Natural killer cell treated with Interleukin-12 subunit alpha and Interleukin-12 subunit beta and Interleukin-15 and Interleukin-18, amount 100 ng/mL, for 72 hours (primary cell): ENCODE data around the gene MEGF6. TPM values are rescaled to one million over a fixed set of nuclear protein-coding genes. Genes with fewer than 3 reads are reported as not detected.

Experiments used
- ATAC-seq, 2 donors: fragments of 150-1000 bp; cut with Tn5 transposase in 1 of 2; sonication (Bioruptor Pico), chemical (Tn5 transposase) in 1 of 2; 2 replicates each; pipeline ENCODE4 v1.10.0; 2021
- DNase-seq: peaks from one replicate; pipeline ENCODE4 v3.0.0; 2022; ENCODE audit warnings: low spot score
- H3K27ac Mint-ChIP-seq, 2 donors: 1 replicate in 1 of 2; 2 replicates in 1 of 2; pipeline ENCODE4 v1.8.0; 2022; ENCODE audit warnings: mixed read lengths in 2 of 2, mild to moderate bottlenecking in 1 of 2, moderate library complexity in 1 of 2
- H3K27me3 Mint-ChIP-seq, 2 donors: 1 replicate in 1 of 2; 2 replicates in 1 of 2; pipeline ENCODE4 v1.8.0; 2022; ENCODE audit warnings: mixed read lengths in 2 of 2
- H3K36me3 Mint-ChIP-seq: one replicate; pipeline ENCODE4 v1.8.0; 2022; ENCODE audit warnings: mixed read lengths
- H3K4me1 Mint-ChIP-seq, 2 donors: 1 replicate in 1 of 2; 2 replicates in 1 of 2; pipeline ENCODE4 v1.8.0; 2022; ENCODE audit warnings: low read depth in 2 of 2, mixed read lengths in 2 of 2, mild to moderate bottlenecking in 1 of 2
- H3K4me3 Mint-ChIP-seq: one replicate; pipeline ENCODE4 v1.8.0; 2022; ENCODE audit warnings: mixed read lengths
- H3K9me3 Mint-ChIP-seq: 2 replicates; pipeline ENCODE4 v1.8.0; 2022; ENCODE audit warnings: mixed read lengths
- total RNA-seq, 2 donors: library from RNA; stranded (reverse); gene quantifications; one replicate each; pipeline ENCODE4 v1.2.3, GENCODE V29; 2022

The MEGF6 gene
- total RNA-seq, 2 donors from 2014 or later: 0.36 to 1.6 TPM

GRCh38 chr1:3450202-3450863, 161.0 kb downstream of the MEGF6 start:
- no peak overlapping the region for H3K4me3 Mint-ChIP-seq
- no peaks in the 10 kb centered on the region for H3K36me3 Mint-ChIP-seq
- H3K9me3 Mint-ChIP-seq: no peaks in the 10 kb centered on the region
- no peak for DNase-seq
- H3K27ac Mint-ChIP-seq: no peak overlapping the region
- no peak for ATAC-seq
- no peaks in the 10 kb centered on the region for H3K4me1 Mint-ChIP-seq
- H3K27me3 Mint-ChIP-seq: peaks cover 7 to 30% of the 10 kb centered on the region in 2 donors

DNA sequence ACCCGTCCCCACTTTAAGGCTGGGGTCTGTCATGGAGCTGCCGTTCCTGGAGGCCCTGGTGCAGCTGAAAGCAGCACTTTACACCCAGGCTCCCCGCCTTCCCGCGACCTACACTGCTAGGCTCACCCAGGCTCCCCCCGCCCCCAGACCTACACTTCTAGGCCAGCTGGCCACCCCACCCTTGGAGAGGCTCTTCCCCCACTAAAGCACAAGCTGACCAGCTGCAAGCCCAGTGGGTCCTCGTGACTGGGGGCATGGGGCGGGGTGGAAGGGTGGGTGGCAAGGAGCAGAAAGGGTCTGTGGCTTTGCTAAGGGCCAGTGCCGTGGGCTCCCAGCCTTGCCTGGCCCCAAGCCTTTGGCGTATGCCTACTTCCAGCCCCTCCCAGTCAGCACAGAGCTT, 166.6 kb downstream of the MEGF6 start:
- no peaks in the 10 kb centered on the region for H3K36me3 Mint-ChIP-seq
- DNase-seq (no peak), ATAC-seq (peak; percentile 17 to 40)
- H3K4me1 Mint-ChIP-seq: no peaks in the 10 kb centered on the region
- H3K27ac Mint-ChIP-seq: no peak overlapping the region
- no peak overlapping the region for H3K4me3 Mint-ChIP-seq
- no peaks in the 10 kb centered on the region for H3K9me3 Mint-ChIP-seq
- peaks cover 9 to 29% of the 10 kb centered on the region in 2 donors for H3K27me3 Mint-ChIP-seq

GRCh38 chr1:3444298-3444697, 167.0 kb downstream of the MEGF6 start:
- Mint-ChIP-seq H3K36me3 (no peaks in the 10 kb centered on the region), H3K4me1 (no peaks in the 10 kb centered on the region), H3K27me3 (peaks cover 6 to 24% of the 10 kb centered on the region in 2 donors), H3K9me3 (no peaks in the 10 kb centered on the region), H3K4me3 (no peak overlapping the region), H3K27ac (no peak overlapping the region)
- DNase-seq (no peak), ATAC-seq (no peak)

GRCh38 chr1:3443807-3444206, 167.5 kb downstream of the MEGF6 start:
- ATAC-seq: no peak
- Mint-ChIP-seq H3K27ac (no peak overlapping the region), H3K4me1 (no peaks in the 10 kb centered on the region), H3K36me3 (no peaks in the 10 kb centered on the region), H3K4me3 (no peak overlapping the region), H3K9me3 (no peaks in the 10 kb centered on the region), H3K27me3 (peaks cover 6 to 23% of the 10 kb centered on the region in 2 donors)
- DNase-seq: no peak

DNA sequence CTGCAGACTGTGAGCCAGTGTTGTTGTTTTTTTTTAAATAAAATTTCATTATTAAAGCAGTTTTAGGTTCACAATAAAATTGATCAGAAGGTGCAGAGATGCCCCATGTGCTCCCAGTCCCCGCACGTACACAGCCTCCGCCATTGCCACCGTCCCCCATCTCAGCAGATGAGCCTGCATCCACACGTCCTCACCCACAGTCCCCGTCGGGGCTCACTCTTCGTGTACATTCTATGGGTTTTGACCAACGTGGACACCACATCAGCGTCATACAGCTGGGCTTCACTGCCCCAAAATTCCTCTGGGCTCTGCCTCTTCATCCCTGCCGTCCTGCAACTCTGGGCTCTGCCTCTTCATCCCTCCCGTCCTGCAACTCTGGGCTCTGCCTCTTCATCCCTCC, 168.4 kb downstream of the MEGF6 start:
- peaks cover 6 to 18% of the 10 kb centered on the region in 2 donors for H3K27me3 Mint-ChIP-seq
- H3K27ac Mint-ChIP-seq: no peak overlapping the region
- ATAC-seq (no peak), DNase-seq (no peak)
- no peaks in the 10 kb centered on the region for H3K36me3 Mint-ChIP-seq
- no peaks in the 10 kb centered on the region for H3K4me1 Mint-ChIP-seq
- H3K4me3 Mint-ChIP-seq: no peak overlapping the region
- H3K9me3 Mint-ChIP-seq: no peaks in the 10 kb centered on the region

GRCh38 chr1:3442331-3442730, 169.0 kb downstream of the MEGF6 start:
- no peak overlapping the region for H3K4me3 Mint-ChIP-seq
- H3K27me3 Mint-ChIP-seq: peaks cover 6 to 12% of the 10 kb centered on the region in 2 donors
- no peaks in the 10 kb centered on the region for H3K4me1 Mint-ChIP-seq
- H3K27ac Mint-ChIP-seq: no peak overlapping the region
- DNase-seq (no peak), ATAC-seq (no peak)
- H3K9me3 Mint-ChIP-seq: no peaks in the 10 kb centered on the region
- no peaks in the 10 kb centered on the region for H3K36me3 Mint-ChIP-seq

DNA sequence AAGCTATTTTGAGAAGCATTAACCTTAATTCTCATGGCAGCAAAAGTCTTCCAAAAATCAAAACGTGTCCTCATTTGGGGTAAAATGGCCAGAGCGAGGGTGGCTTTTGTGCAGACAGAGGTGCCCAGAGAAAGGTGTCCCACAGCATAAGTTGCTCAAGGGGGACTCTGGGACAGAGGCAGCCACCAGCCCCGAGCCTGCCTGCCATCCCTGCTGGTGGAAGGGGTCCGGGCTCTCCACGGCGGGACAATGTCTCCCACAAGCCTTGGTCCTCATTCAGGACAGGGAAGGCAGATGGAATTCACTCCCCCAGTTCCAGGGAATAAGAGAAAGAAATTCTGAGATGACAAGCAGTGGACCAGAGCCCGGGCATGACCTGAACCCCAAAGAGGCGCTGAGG, 169.4 kb downstream of the MEGF6 start:
- no peaks in the 10 kb centered on the region for H3K4me1 Mint-ChIP-seq
- DNase-seq (no peak), ATAC-seq (no peak)
- H3K9me3 Mint-ChIP-seq: no peaks in the 10 kb centered on the region
- H3K27me3 Mint-ChIP-seq: peaks cover 6 to 8% of the 10 kb centered on the region in 2 donors
- H3K4me3 Mint-ChIP-seq: no peak overlapping the region
- H3K36me3 Mint-ChIP-seq: no peaks in the 10 kb centered on the region
- H3K27ac Mint-ChIP-seq: no peak overlapping the region

- H3K9me3 Mint-ChIP-seq: no peaks in the 10 kb centered on the region
- no peak for ATAC-seq
- no peak overlapping the region for H3K27ac Mint-ChIP-seq
- no peaks in the 10 kb centered on the region for H3K4me1 Mint-ChIP-seq
- no peaks in the 10 kb centered on the region for H3K36me3 Mint-ChIP-seq
- peaks cover 6 to 7% of the 10 kb centered on the region in 2 donors for H3K27me3 Mint-ChIP-seq
- no peak for DNase-seq
- no peak overlapping the region for H3K4me3 Mint-ChIP-seq
These were observed 169.9 kb downstream of the MEGF6 start for GRCh38 chr1:3441410-3441847.

DNA sequence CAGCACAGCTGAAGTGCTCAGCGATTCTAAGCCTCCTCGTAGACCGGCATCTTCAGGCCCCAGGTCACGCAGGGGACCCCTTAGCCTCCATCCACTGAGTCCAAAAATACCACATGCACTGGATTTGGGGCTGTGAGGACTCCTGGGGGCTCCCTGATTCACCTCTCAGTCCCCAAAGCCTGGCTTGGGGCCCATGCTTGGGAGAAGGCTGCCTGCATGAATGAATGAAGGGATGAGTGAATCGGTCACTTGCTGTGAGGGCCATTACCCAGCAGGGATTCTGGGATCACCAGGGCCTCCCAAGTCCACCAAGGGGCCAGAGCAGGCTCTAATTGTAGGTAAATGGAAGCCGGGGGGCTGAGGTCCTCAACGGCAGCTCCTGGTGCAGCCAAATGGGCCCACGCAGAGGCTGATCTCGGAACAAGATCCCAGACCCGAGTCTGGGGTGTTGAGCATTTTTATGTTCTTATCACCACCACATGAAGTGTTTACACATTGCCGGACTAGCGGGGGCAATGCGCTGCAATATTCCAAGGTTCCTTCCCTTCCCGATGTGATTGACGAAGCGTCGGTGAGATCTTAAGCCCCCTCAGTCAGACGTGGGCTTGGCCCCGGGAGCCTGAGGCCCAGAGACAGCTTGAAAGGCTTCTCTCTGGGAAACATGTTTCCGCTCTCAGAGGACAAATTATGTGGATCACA, 170.4 kb downstream of the MEGF6 start:
- no peaks in the 10 kb centered on the region for H3K4me1 Mint-ChIP-seq
- no peaks in the 10 kb centered on the region for H3K9me3 Mint-ChIP-seq
- peaks cover 6 to 7% of the 10 kb centered on the region in 2 donors for H3K27me3 Mint-ChIP-seq
- DNase-seq (no peak), ATAC-seq (no peak)
- H3K36me3 Mint-ChIP-seq: no peaks in the 10 kb centered on the region
- H3K27ac Mint-ChIP-seq: no peak overlapping the region
- H3K4me3 Mint-ChIP-seq: no peak overlapping the region

DNA sequence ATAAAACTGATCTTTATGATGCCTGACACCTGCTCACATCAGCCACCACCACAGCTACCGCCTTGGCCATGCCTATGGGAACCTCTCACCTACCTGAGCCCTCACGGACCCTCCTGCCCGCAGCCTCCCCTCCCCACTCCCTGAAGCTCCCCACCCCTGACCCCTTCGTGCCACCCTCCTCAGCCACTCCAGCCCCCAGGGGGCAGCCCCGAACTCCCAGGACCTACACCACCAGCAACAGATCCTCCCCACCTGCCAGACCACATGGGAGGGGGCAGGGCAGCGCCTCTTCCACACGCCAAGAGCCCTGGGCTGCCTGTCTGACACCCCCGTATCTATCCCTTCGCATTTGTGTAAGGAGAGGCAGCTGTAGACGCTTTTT, 171.0 kb downstream of the MEGF6 start:
- no peaks in the 10 kb centered on the region for H3K4me1 Mint-ChIP-seq
- H3K4me3 Mint-ChIP-seq: no peak overlapping the region
- no peaks in the 10 kb centered on the region for H3K36me3 Mint-ChIP-seq
- ATAC-seq: no peak
- H3K27ac Mint-ChIP-seq: no peak overlapping the region
- no peaks in the 10 kb centered on the region for H3K9me3 Mint-ChIP-seq
- no peak for DNase-seq
- H3K27me3 Mint-ChIP-seq: peaks cover 6 to 7% of the 10 kb centered on the region in 2 donors

Other genes with a start within 250 kb of the MEGF6 start
- gene ARHGEF16, start 156.8 kb downstream of the MEGF6 start, total RNA-seq: not detected
- 10 to 100 TPM; 11.9 to 18.4 TPM for gene TPRG1L, start 13.5 kb upstream of the MEGF6 start, total RNA-seq
- 10 to 100 TPM; 27.6 to 51.3 TPM for gene WRAP73, start 38.6 kb upstream of the MEGF6 start, total RNA-seq
- 1 to 10 TPM; 1.5 to 5.7 TPM for gene TP73, start 41.0 kb upstream of the MEGF6 start, total RNA-seq
- not detected for gene CCDC27, start 140.9 kb upstream of the MEGF6 start, total RNA-seq
- not detected for gene SMIM1, start 161.2 kb upstream of the MEGF6 start, total RNA-seq
- gene LRRC47, start 185.0 kb upstream of the MEGF6 start, total RNA-seq: 10 to 100 TPM; 46.4 to 54.1 TPM
- gene CEP104, start 245.7 kb upstream of the MEGF6 start, total RNA-seq: 10 to 100 TPM; 46.6 to 59.4 TPM
- gene DFFB, start 246.0 kb upstream of the MEGF6 start, total RNA-seq: 10 to 100 TPM; 13.3 to 19.4 TPM